GM06990 (cell line): ENCODE measurements around the gene SNX19.

Experiments used
- DNase-seq: peaks from one replicate; pipeline ENCODE4 v3.0.0-alpha.2; 2011; ENCODE audit not compliant: insufficient read length; ENCODE audit errors: extremely low read depth
- H3K27me3 ChIP-seq: replicated peaks from 2 replicates; pipeline ENCODE4 v1.6.0; 2011; ENCODE audit warnings: low read length; ENCODE audit not compliant: control insufficient read depth, insufficient read depth
- H3K36me3 ChIP-seq: 2 replicates; pipeline ENCODE4 v1.5.1; 2011; ENCODE audit warnings: low read length; ENCODE audit not compliant: control insufficient read depth, insufficient read depth
- H3K4me3 ChIP-seq: replicated peaks from 2 replicates; pipeline ENCODE4 v1.5.1; 2011; ENCODE audit warnings: low read depth, mild to moderate bottlenecking, control low read depth, low read length
- TF ChIP-seq, protein P1 (sequence below): IDR thresholded peaks from 2 replicates; pipeline ENCODE4 v1.5.1; 2011; ENCODE audit warnings: low read length, control low read depth, mild to moderate bottlenecking, inconsistent platforms; ENCODE audit not compliant: insufficient read depth, poor library complexity, severe bottlenecking

The SNX19 gene

DNA sequence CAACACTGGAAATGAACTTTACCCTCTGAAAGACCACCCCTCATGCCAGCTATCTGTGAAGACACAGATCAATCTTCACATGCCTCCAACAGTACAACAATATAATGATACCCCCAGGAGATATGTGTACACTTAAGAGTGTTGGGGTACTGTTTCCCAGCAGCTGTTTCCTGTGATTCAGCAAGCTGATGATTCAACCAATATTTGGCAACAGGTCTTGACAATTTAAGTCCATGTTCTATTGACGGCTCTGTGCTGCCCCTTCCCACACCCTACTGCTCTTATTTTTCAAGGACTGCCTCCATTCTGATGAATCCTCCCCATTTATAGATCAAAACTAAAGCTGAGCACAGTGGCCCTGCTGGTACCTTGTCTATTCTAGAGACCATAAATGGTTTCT, 6.6 kb downstream of the SNX19 start:
- TF ChIP-seq, protein P1, sequence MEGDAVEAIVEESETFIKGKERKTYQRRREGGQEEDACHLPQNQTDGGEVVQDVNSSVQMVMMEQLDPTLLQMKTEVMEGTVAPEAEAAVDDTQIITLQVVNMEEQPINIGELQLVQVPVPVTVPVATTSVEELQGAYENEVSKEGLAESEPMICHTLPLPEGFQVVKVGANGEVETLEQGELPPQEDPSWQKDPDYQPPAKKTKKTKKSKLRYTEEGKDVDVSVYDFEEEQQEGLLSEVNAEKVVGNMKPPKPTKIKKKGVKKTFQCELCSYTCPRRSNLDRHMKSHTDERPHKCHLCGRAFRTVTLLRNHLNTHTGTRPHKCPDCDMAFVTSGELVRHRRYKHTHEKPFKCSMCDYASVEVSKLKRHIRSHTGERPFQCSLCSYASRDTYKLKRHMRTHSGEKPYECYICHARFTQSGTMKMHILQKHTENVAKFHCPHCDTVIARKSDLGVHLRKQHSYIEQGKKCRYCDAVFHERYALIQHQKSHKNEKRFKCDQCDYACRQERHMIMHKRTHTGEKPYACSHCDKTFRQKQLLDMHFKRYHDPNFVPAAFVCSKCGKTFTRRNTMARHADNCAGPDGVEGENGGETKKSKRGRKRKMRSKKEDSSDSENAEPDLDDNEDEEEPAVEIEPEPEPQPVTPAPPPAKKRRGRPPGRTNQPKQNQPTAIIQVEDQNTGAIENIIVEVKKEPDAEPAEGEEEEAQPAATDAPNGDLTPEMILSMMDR = no peak
- H3K36me3 ChIP-seq = peaks cover 26% of the 10 kb centered on the region
- no peak overlapping the region for H3K4me3 ChIP-seq
- DNase-seq = no peak
- H3K27me3 ChIP-seq = no peaks in the 10 kb centered on the region

DNA sequence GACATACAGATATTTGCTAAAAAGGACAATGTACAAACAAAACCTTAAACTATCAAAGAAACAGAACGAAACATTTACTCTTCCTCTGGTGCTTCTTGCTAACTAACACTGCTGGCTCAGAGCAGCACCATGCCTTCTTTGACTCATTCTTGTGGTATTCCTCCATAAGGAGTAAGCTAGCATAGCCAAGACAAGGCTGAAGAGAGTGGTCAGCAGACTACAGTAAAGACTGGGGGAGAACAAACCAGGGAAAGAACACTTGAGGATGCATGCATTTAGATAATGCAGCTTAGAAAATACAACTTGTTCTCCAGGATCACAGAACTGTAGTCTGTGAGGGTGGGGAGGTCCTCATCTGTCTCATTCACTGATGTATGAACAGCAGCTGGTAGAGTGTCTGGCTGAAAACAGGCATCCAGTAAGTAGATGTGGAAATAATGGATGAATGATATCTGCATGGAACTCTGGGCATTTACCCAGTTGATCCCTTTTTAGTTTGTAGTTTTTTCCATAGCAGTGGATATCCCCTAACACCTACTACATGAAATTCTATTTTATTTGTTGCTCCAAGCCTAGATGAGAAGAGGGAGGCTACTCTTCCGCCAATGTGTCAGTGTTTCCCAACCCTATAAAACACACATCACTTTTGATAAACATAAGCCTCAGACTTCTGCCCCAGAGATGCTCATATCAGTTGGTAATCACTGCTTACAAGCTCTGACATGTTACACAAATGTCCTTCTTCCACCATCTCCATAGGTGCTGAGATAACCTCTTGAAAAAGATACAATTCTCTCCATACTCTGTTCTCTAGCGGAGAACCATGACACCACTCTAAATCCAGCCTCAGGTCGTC, 7.3 kb downstream of the SNX19 start:
- peaks cover 23% of the 10 kb centered on the region for H3K36me3 ChIP-seq
- TF ChIP-seq, protein P1 = no peak
- no peaks in the 10 kb centered on the region for H3K27me3 ChIP-seq
- no peak for DNase-seq
- H3K4me3 ChIP-seq = no peak overlapping the region

DNA sequence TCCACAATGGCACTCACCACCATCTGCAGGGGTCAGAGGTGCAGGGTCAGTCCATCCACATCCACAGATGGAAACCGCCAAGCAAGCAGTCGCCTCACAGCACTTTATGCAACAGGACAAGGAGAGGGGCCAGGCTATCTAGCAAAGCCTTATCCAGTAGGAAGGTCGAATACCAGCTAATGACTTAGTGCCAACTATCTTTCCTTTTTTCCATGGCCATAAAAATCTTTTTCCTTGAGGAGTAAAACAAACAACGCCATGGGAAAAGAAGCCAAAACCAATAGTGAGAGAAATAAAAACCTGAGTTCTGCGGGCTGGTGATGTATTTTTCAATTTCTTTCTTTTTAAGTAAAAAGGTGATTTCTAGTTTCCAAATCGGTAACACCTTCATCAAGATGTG, 8.2 kb downstream of the SNX19 start:
- H3K4me3 ChIP-seq = no peak overlapping the region
- peaks cover 25% of the 10 kb centered on the region for H3K36me3 ChIP-seq
- DNase-seq = no peak
- TF ChIP-seq, protein P1 = no peak
- no peaks in the 10 kb centered on the region for H3K27me3 ChIP-seq

DNA sequence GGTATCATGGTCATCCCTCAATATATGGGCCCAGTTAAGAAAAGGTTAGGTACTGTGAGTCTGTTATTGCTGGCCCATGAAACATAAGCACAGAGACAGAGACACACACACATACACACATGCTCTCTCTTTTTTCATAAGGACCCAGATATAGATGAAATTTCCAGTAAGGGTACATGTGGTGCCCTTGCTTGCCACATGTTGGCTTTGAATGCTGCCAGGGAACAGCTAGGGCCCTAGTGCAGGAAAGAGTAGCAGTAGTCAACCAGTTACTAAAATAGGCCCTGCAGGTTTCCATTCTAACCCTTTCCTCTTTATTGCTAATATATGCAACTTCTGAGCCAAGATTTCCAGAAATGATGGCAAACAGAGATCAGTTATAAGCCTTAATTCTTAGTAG, 9.1 kb downstream of the SNX19 start:
- TF ChIP-seq, protein P1 = no peak

DNA sequence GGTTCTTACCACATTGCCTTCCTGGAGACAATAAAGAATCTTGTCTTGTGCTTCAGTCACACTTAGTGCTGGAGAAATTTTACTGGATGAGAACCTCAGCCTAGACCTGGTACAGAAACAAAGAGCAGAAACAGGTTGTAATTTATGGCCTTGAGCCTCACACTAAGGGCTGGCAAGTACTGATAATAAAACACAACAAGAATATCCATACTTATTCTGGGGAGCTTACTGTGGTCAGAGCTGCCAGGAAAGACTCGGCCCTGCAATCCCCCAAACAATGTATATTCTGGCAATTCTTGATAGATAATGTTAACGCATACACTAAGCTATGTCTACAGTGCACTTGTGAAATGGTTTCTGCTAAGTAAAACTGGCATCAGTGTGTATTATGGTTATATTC, 9.7 kb downstream of the SNX19 start:
- Histone ChIP-seq H3K4me3 (no peak overlapping the region), H3K36me3 (peaks cover 33% of the 10 kb centered on the region), H3K27me3 (no peaks in the 10 kb centered on the region)
- TF ChIP-seq, protein P1 = no peak
- DNase-seq = no peak

More for the DNA sequence above, 9.1 kb downstream of the SNX19 start:
- no peak for DNase-seq
- Histone ChIP-seq H3K4me3 (no peak overlapping the region), H3K36me3 (peaks cover 30% of the 10 kb centered on the region), H3K27me3 (no peaks in the 10 kb centered on the region)
